ENCODE data around the gene ZNF280D.

DNA sequence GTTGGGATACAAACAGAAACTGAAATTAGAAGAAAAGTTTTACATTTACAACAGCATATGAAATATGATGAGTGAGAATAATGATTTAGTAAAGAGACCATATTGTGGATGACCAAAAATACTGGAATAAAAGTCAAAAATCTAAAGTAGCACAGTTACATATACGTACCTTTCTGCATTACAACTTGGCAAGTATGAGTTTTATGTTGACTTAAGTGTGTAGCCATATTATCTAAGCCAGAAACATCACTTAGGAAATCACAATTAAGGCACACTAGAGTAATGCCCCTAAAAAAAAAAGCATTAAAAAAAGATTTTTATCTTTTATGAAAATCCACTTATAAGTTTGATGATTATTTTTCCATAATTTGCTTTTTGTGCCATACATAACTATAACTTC lies 79.1 kb downstream of the ZNF280D start:
- TF ChIP-seq EZH2 (IDR thresholded peaks at IDR 0.05; ENCODE audit: insufficient read depth, poor library complexity, severe bottlenecking), result no peak
- TF ChIP-seq EZH2phosphoT487 (IDR thresholded peaks at IDR 0.05; ENCODE audit: insufficient read depth, low read depth), result no peak

All from GM23248 (cell line).